NCI-H146 treated with DMSO at 0.1 percent for 48 hours (cell line): Measurements from ENCODE around the gene PDE4DIP.
"Not testable (repeated sequence)": the region's sequence is repeated elsewhere in the genome, so short reads cannot be mapped to it uniquely, and the experiment has no call there.

Experiments
- DNase-seq: peaks from one replicate; lab custom pipeline; 2025; ENCODE audit not compliant: unreplicated experiment; lab: John Stamatoyannopoulos, UW

The PDE4DIP gene

GRCh38 chr1:148844220-148844619 is at the start of gene PDE4DIP:
PDE4DIP (plus strand) TSS chr1:148844428; CDS start chr1:148844775, 347 bp downstream.
- not testable (repeated sequence) for DNase-seq

GRCh38 chr1:148808268-148808928 is 35.8 kb upstream of the PDE4DIP start:
- not testable (repeated sequence) for DNase-seq

- DNase-seq, result not testable (repeated sequence)
Measured at GRCh38 chr1:148808929-148809283, 35.3 kb upstream of the PDE4DIP start.

DNA sequence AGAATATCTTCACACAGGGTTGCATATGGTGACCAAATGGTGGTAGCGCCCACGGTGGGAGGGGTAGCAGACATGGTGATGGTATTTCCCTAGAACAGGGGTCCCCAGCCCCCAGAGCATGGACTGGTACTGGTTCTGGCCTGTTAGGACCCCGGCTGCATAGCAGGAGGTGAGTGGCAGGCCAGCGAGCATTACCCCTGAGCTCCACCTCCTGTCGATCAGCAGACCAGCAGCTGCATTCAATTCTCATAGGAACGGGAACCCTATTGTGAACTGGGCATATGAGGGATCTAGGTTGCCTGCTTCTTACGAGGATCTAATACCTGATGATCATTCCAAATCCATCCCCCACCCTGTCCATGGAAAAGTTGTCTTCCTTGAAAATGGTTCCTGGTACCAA is 22.0 kb upstream of the PDE4DIP start:
- not testable (repeated sequence) for DNase-seq

DNA sequence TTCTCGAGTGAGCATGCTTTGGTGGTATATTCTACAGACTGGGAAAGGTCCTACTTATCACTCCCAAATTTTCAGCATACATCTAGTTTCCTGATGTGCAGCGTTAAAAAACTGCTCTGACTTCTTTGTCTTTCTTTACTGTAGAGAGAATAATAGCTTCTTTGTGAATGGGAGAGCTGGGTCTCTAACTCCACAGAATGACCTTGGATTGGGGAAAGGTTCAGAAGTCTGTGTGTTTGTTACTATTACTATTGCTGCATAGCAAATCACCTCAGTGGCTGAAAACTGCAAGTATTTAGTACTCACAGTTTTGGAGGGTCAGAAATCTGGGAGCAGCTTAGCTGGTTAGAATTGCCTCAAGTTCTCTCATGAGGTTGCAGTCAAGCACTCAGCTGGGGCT is 20.4 kb upstream of the PDE4DIP start:
- not testable (repeated sequence) for DNase-seq

- not testable (repeated sequence) for DNase-seq
Measured at GRCh38 chr1:148825029-148825428, 19.2 kb upstream of the PDE4DIP start.

DNA sequence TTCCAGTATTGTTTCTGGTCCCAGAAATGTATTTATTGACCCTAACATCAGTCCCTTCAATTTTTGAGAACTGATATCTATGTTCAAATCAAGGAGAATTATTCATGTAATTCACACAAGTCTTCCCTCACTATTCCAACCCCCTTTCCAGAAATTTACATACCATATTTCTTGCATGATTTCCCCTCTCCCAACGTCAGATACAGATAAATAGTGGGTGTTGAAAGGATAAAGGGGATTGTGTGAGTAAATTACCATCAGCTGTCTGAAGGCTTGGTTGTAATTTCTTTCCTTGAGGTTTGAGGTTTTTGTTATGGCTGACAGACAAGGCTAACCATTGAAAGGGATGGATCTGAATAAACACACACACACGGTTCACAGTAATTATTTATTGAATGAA is 15.7 kb upstream of the PDE4DIP start:
- DNase-seq, result not testable (repeated sequence)

- not testable (repeated sequence) for DNase-seq
Measured at GRCh38 chr1:148828962-148829361, 15.3 kb upstream of the PDE4DIP start.

- not testable (repeated sequence) for DNase-seq
Measured at GRCh38 chr1:148829365-148829764, 14.9 kb upstream of the PDE4DIP start.

DNA sequence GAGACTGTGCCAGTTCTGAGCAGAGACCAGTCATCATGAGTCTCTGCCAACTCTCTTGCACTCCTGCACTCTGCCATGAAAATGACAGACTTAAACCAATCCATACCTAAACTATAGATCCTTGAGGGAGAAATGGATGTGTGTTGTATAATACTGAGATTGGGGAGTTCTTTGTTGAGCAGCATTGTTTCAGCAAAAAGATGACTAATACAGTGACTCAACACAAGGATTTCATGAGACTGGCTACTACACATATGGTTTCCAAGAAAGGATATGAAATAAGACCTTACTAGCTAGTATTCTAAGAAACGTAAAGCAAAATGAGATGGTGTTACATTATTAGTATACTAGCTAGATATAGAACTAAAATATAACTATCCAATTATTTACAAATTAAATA is 3.0 kb upstream of the PDE4DIP start:
- DNase-seq, result not testable (repeated sequence)

DNA sequence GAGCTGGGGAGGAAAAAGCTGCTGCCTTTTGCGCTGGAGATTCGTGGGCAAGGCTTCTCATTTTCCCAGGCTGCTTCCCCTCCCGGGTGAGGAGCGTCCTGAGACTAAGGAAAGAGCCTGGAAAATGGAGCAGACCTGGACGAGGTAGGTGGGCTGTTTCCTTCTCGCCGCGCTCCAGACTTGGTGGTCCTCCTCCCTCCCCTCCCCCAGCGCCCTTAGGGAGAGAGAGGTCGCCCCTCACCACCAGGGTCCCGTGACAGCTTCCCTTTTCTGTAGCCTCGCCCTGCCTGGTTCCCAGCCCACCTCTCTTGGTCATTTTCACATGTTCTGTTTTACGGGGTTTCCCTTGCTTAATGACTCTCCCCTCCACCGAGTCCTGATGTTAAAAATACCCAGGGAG is 423 bp downstream of the PDE4DIP start:
- DNase-seq, result not testable (repeated sequence)

- DNase-seq, result not testable (repeated sequence)
Measured at GRCh38 chr1:148845068-148845467, 840 bp downstream of the PDE4DIP start.

GRCh38 chr1:148850347-148850746 is 6.1 kb downstream of the PDE4DIP start:
- DNase-seq, result not testable (repeated sequence)

DNA sequence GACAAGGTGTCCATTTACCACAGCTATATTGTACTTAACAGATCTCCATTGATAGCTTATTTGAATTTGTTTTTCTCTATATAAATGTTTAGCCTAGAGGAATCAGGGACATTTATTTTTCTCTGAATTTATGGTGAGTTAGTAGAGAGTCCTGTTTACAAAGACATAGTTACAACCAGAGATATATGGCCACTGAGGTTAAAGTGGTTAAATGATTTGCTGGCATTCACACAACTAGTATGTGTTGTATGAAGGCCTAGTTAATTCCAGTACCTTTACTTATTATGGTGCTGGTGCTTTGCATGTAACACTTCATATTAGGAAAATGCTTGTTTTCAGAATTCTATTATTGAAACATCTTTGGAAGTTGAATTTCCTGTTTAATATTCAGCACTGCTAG is 6.6 kb downstream of the PDE4DIP start:
- DNase-seq, result not testable (repeated sequence)

GRCh38 chr1:148851684-148852083 is 7.5 kb downstream of the PDE4DIP start:
- not testable (repeated sequence) for DNase-seq

DNA sequence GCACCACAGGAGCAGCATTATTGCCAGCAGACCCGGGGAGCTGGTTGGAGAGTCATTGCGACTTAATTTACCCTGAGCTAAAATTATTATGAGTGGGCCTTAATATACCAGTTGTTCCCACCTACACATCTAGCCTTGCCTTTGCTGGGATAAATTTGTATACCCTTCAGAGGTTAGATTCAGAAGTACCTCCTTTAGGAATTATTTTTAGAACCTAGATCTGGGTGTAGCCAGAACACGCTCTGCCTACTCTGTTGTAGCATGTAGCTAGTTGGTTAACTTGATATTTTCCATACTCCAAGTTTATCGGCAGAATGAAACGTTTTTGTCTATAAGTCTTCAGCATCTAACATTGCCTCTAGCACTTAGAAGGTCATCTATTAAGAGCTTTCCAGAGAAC is 9.1 kb downstream of the PDE4DIP start:
- not testable (repeated sequence) for DNase-seq

DNA sequence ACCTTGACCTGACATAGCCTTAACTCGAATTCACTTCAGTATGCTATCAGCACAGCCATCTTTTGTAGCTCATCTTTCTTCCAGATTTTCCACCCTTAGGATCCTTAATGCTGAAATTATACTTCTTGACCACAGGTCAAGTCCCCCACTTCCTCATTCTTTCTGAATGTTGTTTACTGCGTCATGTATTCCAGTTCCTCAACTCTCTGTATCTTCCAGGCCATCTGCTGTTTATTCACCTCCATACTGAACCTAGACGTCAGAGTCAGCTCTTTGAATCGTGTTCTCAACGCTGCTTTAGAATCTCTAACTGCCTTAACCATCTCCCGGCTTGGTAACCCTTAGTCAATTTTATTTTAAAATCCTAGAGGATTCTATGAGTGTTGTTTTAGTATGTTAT is 9.8 kb downstream of the PDE4DIP start:
- not testable (repeated sequence) for DNase-seq

- not testable (repeated sequence) for DNase-seq
Measured at GRCh38 chr1:148855367-148855766, 11.1 kb downstream of the PDE4DIP start.

DNA sequence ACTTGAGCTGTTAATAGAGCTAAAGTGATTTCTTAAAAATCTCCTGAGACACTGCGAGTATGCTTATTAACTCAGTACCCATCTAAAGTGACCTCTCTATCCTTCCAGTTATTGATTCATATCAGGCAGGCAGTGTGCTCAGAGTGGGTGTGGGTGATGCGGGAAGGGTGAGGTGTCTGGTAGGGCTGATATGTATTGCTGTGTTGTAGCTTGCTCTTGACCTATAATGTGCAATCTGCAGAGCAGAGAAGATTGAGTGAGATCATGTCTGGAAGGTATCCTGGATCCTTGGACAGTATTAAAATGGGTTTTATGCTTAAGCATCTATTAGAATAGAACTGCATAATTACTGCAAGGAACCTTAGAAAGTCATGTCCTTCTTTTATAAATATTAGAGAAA is 15.8 kb downstream of the PDE4DIP start:
- DNase-seq, result not testable (repeated sequence)

- not testable (repeated sequence) for DNase-seq
Measured at GRCh38 chr1:148860579-148861259, 16.5 kb downstream of the PDE4DIP start.

DNA sequence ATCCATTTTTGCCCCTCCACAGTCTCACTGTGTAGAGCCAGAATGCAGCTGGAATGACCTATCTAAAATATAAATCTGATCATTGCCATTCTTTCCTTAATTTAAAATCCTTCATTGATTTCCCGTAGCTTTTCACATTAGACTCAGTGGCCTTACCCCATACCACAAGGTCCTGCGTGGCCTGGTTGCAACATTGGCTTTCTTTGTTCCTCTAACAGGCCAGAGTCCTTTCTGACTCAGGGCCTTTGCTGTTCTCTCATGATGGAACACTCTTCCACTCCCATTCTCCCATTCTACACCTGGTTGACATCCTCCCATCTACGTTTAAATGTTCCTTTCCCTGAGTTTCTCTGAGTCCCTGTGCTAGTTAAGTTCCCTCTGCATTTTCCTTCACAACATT is 18.4 kb downstream of the PDE4DIP start:
- DNase-seq, result not testable (repeated sequence)

DNA sequence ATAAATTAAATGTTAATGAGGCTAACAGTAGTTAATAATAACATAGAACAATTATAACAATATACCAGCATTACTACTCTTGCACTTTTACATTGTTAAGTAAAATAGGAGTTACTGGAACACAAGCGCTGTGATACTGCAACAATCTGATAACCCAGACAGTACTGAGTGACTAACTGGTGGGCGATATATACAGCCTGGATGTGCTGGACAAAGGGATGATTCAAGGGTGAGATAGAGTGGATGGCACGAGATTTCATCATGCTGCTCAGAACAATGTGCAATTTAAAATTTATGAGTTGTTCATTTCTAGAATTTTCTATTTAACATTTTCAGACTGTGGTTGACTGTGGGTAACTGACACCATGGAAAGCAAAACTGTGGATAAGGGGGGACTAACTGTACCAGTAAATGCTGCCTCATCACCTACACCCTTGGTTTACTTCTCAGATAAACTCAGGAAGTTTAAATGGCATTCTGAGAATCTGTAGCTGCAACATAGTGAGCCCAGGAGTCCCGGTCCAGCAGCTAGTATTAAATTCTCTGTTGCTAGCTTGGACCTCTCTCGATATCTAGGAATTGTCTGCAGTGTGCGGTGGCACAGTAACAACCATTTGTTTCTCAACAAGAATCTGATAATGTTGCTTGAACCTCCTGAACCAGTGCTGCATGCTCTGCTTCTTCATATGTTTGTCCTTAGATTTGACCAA is 24.9 kb downstream of the PDE4DIP start:
- DNase-seq, result not testable (repeated sequence)
